ENCODE measurements around the gene SESTD1.
"Not testable (repeated sequence)": the region's sequence is repeated elsewhere in the genome, so short reads cannot be mapped to it uniquely, and the experiment has no call there.

Gene SESTD1

DNA sequence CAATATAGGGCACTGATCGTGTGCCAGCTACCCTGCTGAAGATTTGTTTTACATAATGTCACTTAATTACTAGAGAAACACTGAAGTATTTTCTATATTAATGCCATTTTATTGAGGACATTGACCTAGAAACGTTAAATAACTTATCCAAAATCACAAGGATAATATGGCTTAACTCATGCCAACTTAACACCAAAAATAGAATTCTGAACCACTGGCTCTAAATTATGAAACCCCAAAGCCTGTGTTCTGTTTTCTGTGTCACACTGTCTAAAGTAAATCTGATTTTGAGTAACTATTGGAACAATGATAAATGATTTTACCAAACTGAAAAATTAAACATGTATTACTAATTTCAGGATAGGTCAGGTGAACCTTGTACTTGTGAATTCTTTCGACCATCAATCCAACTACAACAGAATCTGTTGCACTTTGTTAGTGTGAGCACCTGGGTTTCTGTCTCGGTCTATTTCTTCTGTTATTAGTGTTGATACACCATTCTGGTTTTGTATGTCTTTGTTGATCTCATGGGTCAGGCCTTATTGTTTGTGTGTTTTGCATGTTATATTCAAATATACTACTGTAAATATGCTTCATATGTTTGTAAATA is 166.4 kb downstream of the SESTD1 start:
- no peak for DNase-seq

GRCh38 chr2:179097131-179097530 is 167.5 kb downstream of the SESTD1 start:
- DNase-seq, result no peak

GRCh38 chr2:179096090-179096489 is 168.5 kb downstream of the SESTD1 start:
- DNase-seq, result peak; percentile 13

DNA sequence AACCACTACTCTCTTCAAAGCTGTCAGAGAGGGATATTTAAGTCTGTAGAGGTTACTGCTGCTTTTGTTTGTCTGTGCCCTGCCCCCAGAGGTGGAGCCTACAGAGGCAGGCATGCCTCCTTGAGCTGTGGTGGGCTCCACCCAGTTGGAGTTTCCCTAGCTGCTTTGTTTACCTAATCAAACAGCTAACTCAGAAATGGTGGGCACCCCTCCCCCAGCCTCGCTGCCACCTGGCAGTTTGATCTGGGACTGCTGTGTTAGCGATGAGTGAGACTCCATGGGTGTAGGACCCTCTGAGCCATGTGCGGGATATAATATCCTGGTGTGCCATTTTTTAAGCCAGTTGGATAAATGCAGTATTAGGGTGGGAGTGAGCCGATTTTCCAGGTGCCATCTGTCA is 171.7 kb downstream of the SESTD1 start:
- DNase-seq, result not testable (repeated sequence)

DNA sequence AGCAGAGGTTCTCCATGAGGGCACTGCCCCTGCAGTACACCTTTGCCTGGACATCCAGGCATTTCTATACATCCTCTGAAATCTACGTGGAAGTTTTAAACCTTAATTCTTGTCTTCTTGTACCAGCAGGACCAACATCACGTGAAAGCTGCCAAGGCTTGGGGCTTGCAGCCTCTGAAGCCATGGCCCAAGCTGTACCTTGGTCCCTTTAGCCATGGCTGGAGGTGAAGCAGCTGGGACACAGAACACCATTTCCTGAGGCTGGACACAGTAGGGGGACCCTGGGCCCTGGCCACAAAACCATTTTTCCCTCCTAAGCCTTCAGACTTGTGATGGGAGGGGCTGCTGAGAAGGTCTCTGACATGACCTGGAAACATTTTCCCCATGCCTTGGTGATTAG is 181.9 kb downstream of the SESTD1 start:
- DNase-seq, result no peak

- DNase-seq, result no peak
Measured at GRCh38 chr2:179081954-179082353, 182.7 kb downstream of the SESTD1 start.

DNA sequence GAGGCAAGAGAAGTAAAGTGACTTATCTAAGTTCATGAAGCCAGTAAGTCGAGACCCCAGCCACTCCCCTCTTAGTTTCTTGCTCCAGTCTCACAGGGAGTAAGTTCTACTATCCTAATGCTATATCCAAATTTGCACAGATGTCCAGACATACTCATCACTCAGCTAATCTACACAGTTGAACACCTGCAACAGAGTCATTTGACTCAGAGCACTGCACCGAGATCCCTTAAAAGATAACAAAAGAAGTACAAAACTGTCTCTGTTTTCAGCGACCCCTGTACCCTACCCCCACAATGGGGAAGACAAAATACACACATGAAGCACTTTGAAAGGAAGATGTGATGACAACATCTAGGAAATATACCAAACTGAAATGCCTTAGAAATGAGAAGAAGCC is 192.1 kb downstream of the SESTD1 start:
- no peak for DNase-seq

DNA sequence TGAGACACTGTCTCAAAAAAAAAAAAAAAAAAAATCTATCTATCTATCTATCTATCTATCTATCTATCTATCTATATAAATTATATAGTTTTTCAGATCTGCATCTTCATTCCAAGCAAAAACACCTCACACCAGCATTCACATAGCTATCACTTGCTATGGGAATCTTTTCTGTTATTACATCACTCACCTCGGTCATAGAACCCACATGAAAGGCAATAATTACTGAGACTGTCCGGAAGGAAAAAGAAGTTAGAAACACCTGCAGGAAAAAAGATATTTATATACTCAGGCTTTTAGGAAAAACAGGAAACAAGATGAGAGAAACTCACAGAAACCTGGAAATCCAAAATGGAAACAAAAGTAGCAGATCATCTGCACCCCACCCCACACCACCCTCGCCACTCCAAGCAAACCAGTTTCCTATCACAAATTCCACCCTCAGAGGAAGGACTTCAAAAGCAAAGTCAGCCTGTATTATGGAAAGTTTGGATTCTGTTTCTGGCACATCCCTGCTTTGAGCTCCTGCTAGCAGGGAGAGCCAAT is 192.7 kb downstream of the SESTD1 start:
- DNase-seq, result no peak

- no peak for DNase-seq
Measured at GRCh38 chr2:179070895-179071294, 193.7 kb downstream of the SESTD1 start.

- no peak for DNase-seq
Measured at GRCh38 chr2:179069685-179070084, 194.9 kb downstream of the SESTD1 start.

DNA sequence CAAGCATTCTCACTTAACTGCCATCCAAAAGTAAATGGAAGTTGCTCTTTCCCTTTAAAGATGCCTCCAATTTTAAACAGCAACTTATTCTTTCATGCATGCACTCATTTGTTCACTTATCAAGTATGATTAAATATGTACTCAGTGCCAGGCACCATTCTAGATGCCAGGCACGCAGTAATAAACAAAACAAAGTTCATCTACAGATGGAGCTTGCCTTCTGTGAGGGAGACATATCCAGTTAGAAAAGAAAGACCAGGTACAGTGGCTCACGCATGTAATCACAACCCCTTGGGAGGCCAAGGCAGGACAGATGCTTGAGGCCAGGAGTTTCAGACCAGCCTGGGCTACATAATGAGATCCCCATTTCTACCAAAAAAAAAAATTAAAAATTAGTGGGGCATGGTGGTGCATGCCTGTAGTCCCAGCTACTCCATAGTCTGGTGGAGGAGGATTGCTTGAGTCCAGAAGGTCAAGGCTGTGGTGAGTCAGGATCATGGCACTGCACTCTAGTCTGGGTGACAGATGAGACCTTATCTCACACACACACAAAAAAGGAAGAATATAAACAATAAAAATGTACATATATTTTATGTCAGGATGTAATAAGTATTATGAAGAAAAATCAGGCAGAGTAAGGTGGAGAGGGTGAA is 195.5 kb downstream of the SESTD1 start:
- DNase-seq, result no peak

GRCh38 chr2:179059026-179059700 is 205.5 kb downstream of the SESTD1 start:
- no peak for DNase-seq

- DNase-seq, result no peak
Measured at GRCh38 chr2:179057737-179058136, 206.9 kb downstream of the SESTD1 start.

DNA sequence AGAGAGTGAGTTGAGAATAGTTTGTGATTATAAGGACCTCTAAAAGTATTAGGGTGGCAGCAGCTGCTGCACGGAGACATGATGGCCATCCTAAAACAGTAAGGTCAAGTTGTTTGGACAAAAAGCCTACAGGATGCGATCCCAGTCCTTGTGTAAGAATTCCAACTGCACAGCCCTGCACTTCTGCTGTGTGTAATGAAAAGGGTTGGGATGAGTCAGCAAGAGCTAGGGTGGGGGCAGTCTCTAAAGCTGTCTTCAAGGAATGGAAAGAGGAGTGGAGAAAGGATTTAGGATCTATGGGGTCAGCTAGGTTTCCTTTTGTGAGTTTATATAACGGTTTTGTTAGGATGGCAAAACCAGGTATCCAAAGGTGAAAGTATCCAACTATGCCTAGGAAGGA is 211.1 kb downstream of the SESTD1 start:
- DNase-seq, result not testable (repeated sequence)

All from NCI-H1048 (cell line).